ENCODE data around the gene F10.

GRCh38 chr13:113102727-113103126, 19.9 kb upstream of the F10 start:
- TF ChIP-seq CTCF (conservative IDR thresholded peaks at IDR 0.05 in 1 of 2, IDR thresholded peaks at IDR 0.05 in 1 of 2; ENCODE audit: extremely low read depth in 1 of 2, insufficient read depth in 1 of 2, low read depth in 1 of 2, low read length in 2 of 2) (no peak), EZH2 (IDR thresholded peaks at IDR 0.05; ENCODE audit: borderline replicate concordance, low read length) (no peak)
